ENCODE results near the gene PHF1.
"Not testable (repeated sequence)": the region's sequence is repeated elsewhere in the genome, so short reads cannot be mapped to it uniquely, and the experiment has no call there.

Gene PHF1

GRCh38 chr6:33410711-33411631 is at the start of gene PHF1:
Gene PHF1 (plus strand): TSS chr6:33411014. CDS start chr6:33412264, 1,250 bp downstream.
- DNase-seq = peak; percentile 69

GRCh38 chr6:33363486-33363885 is 47.3 kb upstream of the PHF1 start:
- DNase-seq = not testable (repeated sequence)

- DNase-seq = not testable (repeated sequence)
Observed at GRCh38 chr6:33364475-33365205, 46.2 kb upstream of the PHF1 start.

- DNase-seq = not testable (repeated sequence)
Observed at GRCh38 chr6:33365206-33365971, 45.4 kb upstream of the PHF1 start.

- DNase-seq = no peak
Observed at GRCh38 chr6:33367009-33367714, 43.7 kb upstream of the PHF1 start.

GRCh38 chr6:33367715-33368025 is 43.1 kb upstream of the PHF1 start:
- not testable (repeated sequence) for DNase-seq

GRCh38 chr6:33371901-33372300 is 38.9 kb upstream of the PHF1 start:
- not testable (repeated sequence) for DNase-seq

- no peak for DNase-seq
Observed at GRCh38 chr6:33372526-33373123, 38.2 kb upstream of the PHF1 start.

- no peak for DNase-seq
Observed at GRCh38 chr6:33373960-33374910, 36.6 kb upstream of the PHF1 start.

- DNase-seq = no peak
Observed at GRCh38 chr6:33375143-33375671, 35.6 kb upstream of the PHF1 start.

GRCh38 chr6:33377171-33377570 is 33.6 kb upstream of the PHF1 start:
- DNase-seq = no peak

- not testable (repeated sequence) for DNase-seq
Observed at GRCh38 chr6:33379184-33379583, 31.6 kb upstream of the PHF1 start.

- DNase-seq = no peak
Observed at GRCh38 chr6:33380272-33380981, 30.4 kb upstream of the PHF1 start.

- no peak for DNase-seq
Observed at GRCh38 chr6:33383427-33384185, 27.2 kb upstream of the PHF1 start.

GRCh38 chr6:33384581-33385020 is 26.2 kb upstream of the PHF1 start:
- DNase-seq = no peak

- no peak for DNase-seq
Observed at GRCh38 chr6:33390173-33390572, 20.6 kb upstream of the PHF1 start.

- no peak for DNase-seq
Observed at GRCh38 chr6:33390767-33391277, 20.0 kb upstream of the PHF1 start.

GRCh38 chr6:33391278-33391921 is 19.4 kb upstream of the PHF1 start, which contains the start of gene KIFC1:
Gene KIFC1 (plus strand): TSS chr6:33391823. CDS start chr6:33391986, 163 bp downstream.
- peak; percentile 100 for DNase-seq
